Right lobe of liver (tissue), 4 donors: Measurements from ENCODE around the gene GRID1.

ENCODE experiments used
- CTCF ChIP-seq, 4 donors: fragments of 200-600 bp in 3 of 4; fragments of 450-650 bp in 1 of 4; IDR thresholded peaks; one replicate each; pipeline versions ENCODE4 v1.5.1 to v1.8.0; 2016 to 2022; ENCODE audit warnings: antibody characterized with exemption in 4 of 4, mild to moderate bottlenecking in 2 of 4
- POLR2A ChIP-seq: fragments of 450-650 bp; IDR thresholded peaks from one replicate; pipeline ENCODE4 v1.6.1; 2017; ENCODE audit warnings: antibody characterized with exemption, mild to moderate bottlenecking
- donor health status: DM: no; HTN: no; CAD: no.
- donor health status: DM: no; HTN: no; CAD: no.
- donor health status: DM: no; HTN: yes; CAD: no.

GRCh38 chr10:86138551-86139065 lies 228.0 kb downstream of the GRID1 start:
- no peak for TF ChIP-seq CTCF (IDR thresholded peaks at IDR 0.05)
- no peak for TF ChIP-seq POLR2A
